GM23248 (cell line): ENCODE results near the gene FHOD3. TPM values are rescaled to one million over a fixed set of nuclear protein-coding genes. Genes with fewer than 3 reads are reported as not detected.

Experiments
- DNase-seq: peaks from one replicate; pipeline ENCODE4 v3.0.0-alpha.2; 2015
- H2AFZ ChIP-seq: fragments of 200-600 bp; sonication (generic); 2 replicates; pipeline ENCODE4 v1.6.1; 2016; ENCODE audit warnings: antibody characterized with exemption
- H3F3A ChIP-seq: fragments of 200-600 bp; sonication (generic); 2 replicates; pipeline ENCODE4 v1.6.1; 2016; ENCODE audit warnings: mild to moderate bottlenecking, antibody characterized with exemption, mixed run types; ENCODE audit not compliant: insufficient read depth
- H3K27ac ChIP-seq: fragments of 200-600 bp; sonication (generic); 2 replicates; pipeline ENCODE4 v1.5.1; 2016; ENCODE audit warnings: mild to moderate bottlenecking
- H3K27me3 ChIP-seq: fragments of 200-600 bp; sonication (generic); replicated peaks from 2 replicates; pipeline ENCODE4 v1.6.1; 2016; ENCODE audit warnings: mild to moderate bottlenecking; ENCODE audit not compliant: insufficient read depth
- H3K36me3 ChIP-seq: fragments of 200-600 bp; sonication (generic); 2 replicates; pipeline ENCODE4 v1.6.1; 2016; ENCODE audit warnings: low read depth, mild to moderate bottlenecking
- H3K4me1 ChIP-seq: fragments of 200-600 bp; sonication (generic); 2 replicates; pipeline ENCODE4 v1.6.1; 2016; ENCODE audit warnings: mild to moderate bottlenecking; ENCODE audit not compliant: insufficient read depth
- H3K4me2 ChIP-seq: fragments of 200-600 bp; sonication (generic); one replicate; pipeline ENCODE4 v1.6.1; 2016; ENCODE audit warnings: mild to moderate bottlenecking; ENCODE audit not compliant: unreplicated experiment
- H3K4me3 ChIP-seq: fragments of 200-600 bp; sonication (generic); 2 replicates; pipeline ENCODE4 v1.5.1; 2016; ENCODE audit warnings: mild to moderate bottlenecking
- H3K79me2 ChIP-seq: fragments of 200-600 bp; sonication (generic); 2 replicates; pipeline ENCODE4 v1.6.1; 2016; ENCODE audit warnings: mild to moderate bottlenecking; ENCODE audit not compliant: insufficient read depth
- H3K9ac ChIP-seq: fragments of 200-600 bp; sonication (generic); 2 replicates; pipeline ENCODE4 v1.6.1; 2016; ENCODE audit warnings: mild to moderate bottlenecking
- H3K9me2 ChIP-seq: fragments of 200-600 bp; sonication (generic); 2 replicates; pipeline ENCODE4 v1.6.1; 2016; ENCODE audit warnings: mixed run types, mild to moderate bottlenecking, moderate library complexity; ENCODE audit not compliant: insufficient read depth
- H3K9me3 ChIP-seq: fragments of 200-600 bp; sonication (generic); one replicate; pipeline ENCODE4 v1.6.1; 2017; ENCODE audit warnings: low read depth
- H4K20me1 ChIP-seq: fragments of 200-600 bp; sonication (generic); 2 replicates; pipeline ENCODE4 v1.6.0; 2016; ENCODE audit not compliant: insufficient read depth
- EZH2 ChIP-seq: fragments of 200-600 bp; sonication (generic); IDR thresholded peaks from 2 replicates; pipeline ENCODE4 v1.6.1; 2018; ENCODE audit warnings: antibody characterized with exemption, mild to moderate bottlenecking; ENCODE audit not compliant: insufficient read depth, poor library complexity, severe bottlenecking
- EZH2phosphoT487 ChIP-seq: fragments of 200-600 bp; sonication (generic); IDR thresholded peaks from 2 replicates; pipeline ENCODE4 v1.6.1; 2018; ENCODE audit warnings: antibody characterized with exemption, moderate library complexity, mild to moderate bottlenecking, low read depth; ENCODE audit not compliant: insufficient read depth
- WGBS, 2 experiments: methylation state at CpG; one replicate each; pipeline ENCODE4 v1.1.6; 2015 to 2017; ENCODE audit warnings: low lambda C conversion rate in 2 of 2, low coverage in 1 of 2; ENCODE audit errors: missing lambda C conversion rate in 2 of 2; 5-methylcytosine and 5-hydroxymethylcytosine counted together
- in situ Hi-C: fragments of 300-500 bp; cut with MboI; formaldehyde crosslinking; loops from 2 replicates; pipeline ENCODE4 v1.15.0; 2020
- polyA plus RNA-seq: library from polyadenylated mRNA; unstranded; fragments of >200 nt; fragmentation: Nextera tagmentation; extraction: Ambion mirVana; gene quantifications from 2 replicates; pipeline ENCODE4 v1.2.1, GENCODE V29; 2016
- total RNA-seq: library from RNA; depleted of rRNA; stranded (reverse); fragments of >200 nt; shearing (Covaris generic); gene quantifications from 2 replicates; pipeline ENCODE4 v1.2.3, GENCODE V29; 2014

FHOD3 gene
- total and polyA plus RNA-seq, 2 experiments from 2014 or later = 1.6 to 10.1 TPM

DNA sequence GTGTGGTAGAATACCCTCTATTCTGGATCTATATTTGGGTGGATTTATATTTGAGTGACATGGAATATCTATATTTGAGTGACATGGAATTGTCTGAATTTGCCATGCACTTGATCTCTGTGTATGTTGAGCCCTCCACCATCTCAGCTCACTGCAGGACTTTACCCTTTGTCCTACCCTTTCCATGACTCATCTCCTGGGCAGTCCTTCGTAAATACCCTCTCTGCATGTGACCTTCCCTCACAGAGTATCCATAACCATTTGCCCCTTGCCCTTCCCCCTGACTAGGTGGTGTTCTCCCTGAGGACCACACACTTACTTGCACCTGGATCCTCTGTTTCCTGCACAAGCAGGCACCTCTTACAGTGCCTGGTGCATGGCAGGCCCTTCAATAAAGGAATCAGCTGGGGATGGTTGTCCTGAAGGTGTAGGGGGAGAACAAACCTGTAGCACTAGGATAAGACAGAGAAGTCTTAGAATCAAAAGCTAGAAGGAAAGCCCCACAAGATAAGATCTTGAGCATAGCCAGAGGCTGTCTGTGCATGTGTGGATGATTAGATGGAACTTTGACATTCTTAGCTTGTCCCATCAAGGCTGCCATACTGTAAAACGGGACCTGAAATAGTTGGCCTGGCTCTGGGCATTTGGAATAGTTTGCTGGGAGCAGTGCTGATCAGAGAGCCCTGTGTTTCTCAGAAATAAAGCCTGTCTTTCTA lies 230.4 kb downstream of the FHOD3 start:
- Histone ChIP-seq H3K9me2 (no peaks in the 10 kb centered on the region), H2AFZ (no peak overlapping the region), H3K79me2 (no peaks in the 10 kb centered on the region), H3K27ac (no peak overlapping the region), H3F3A (peaks cover 3% of the 10 kb centered on the region; the same call in 1 of the 2 replicates), H3K4me1 (peaks cover 4% of the 10 kb centered on the region; the same call in 1 of the 2 replicates), H3K4me3 (no peak overlapping the region), H4K20me1 (no peaks in the 10 kb centered on the region), H3K9ac (no peak overlapping the region), H3K36me3 (no peaks in the 10 kb centered on the region), H3K4me2 (no peak overlapping the region), H3K27me3 (no peaks in the 10 kb centered on the region), H3K9me3 (no peaks in the 10 kb centered on the region)
- TF ChIP-seq EZH2phosphoT487 = no peak
- no peak for TF ChIP-seq EZH2
- 93 to 100% methylated on average over 2 of the region's 2 CpGs for WGBS, 2 experiments
- in situ Hi-C loops = no loop called here
- no peak for DNase-seq

DNA sequence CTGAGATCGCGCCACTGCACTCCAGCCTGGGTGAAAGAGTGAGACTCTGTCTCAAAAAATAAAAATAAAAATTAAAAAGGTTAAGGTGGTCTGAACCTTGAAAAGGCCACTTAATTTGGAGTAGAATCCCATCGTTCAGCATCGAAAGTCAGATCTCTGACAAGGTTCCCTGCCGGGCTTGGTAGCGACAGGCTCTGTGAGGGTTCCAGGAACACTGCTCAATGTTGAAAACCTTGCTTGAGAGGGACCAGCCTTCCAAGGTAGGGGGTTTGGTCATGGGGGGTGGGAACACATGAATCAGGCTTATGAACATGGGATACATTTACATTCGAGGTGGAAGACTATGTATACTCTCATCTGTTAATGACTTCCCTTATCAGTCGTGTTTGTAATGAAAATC lies 232.2 kb downstream of the FHOD3 start:
- no peak overlapping the region for H3K9ac ChIP-seq
- no peaks in the 10 kb centered on the region for H4K20me1 ChIP-seq
- H3K4me1 ChIP-seq = peaks cover 4% of the 10 kb centered on the region; the same call in 1 of the 2 replicates
- in situ Hi-C loops = no loop called here
- no peaks in the 10 kb centered on the region for H3K9me3 ChIP-seq
- peaks cover 3% of the 10 kb centered on the region; the same call in 1 of the 2 replicates for H3F3A ChIP-seq
- 96 to 100% methylated on average over 8 of the region's 8 CpGs for WGBS, 2 experiments
- no peaks in the 10 kb centered on the region for H3K36me3 ChIP-seq
- no peak overlapping the region for H3K4me2 ChIP-seq
- H2AFZ ChIP-seq = no peak overlapping the region
- no peaks in the 10 kb centered on the region for H3K79me2 ChIP-seq
- no peak overlapping the region for H3K4me3 ChIP-seq
- H3K27me3 ChIP-seq = no peaks in the 10 kb centered on the region
- DNase-seq = no peak
- no peak overlapping the region for H3K27ac ChIP-seq
- TF ChIP-seq EZH2phosphoT487 (no peak), EZH2 (no peak)
- no peaks in the 10 kb centered on the region for H3K9me2 ChIP-seq

DNA sequence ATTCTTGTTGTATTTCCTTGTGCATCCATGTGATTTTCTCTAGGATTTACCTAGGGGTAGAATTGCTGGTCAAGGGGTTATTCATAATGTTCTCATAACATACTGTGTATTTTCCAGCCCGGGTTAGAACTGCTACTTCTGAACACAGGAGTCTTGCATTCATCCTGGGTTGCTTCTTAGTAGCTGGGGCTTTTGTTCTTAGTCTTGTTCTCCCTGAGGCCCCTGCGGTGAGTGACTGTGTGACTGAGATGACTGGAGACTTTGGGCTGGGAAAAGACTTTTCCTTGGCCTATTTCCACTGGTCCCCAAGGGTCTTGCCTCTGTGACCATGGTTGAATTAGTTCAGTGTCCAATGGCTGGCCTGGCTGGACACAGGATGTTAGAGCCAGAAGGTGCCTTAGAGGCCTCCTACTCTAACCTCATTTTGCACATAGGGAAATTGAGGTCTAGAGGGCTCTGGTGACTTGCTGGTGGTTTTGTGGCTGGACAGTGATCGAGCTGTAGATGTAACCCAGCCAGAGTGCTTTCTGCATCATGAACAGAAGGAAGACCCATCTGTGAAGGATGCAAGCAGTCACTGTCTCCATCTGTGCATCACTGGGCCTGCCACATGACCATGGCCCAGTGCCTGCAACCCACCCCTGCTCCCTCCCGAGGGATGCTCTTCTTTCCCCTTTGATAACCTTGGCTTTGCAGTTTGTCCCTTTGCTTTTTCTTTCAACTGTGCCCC lies 233.3 kb downstream of the FHOD3 start:
- Histone ChIP-seq H3K27ac (no peak overlapping the region), H3K9me2 (no peaks in the 10 kb centered on the region), H3K9me3 (no peaks in the 10 kb centered on the region), H3F3A (peaks cover 3% of the 10 kb centered on the region; the same call in 1 of the 2 replicates), H3K4me3 (no peak overlapping the region), H3K9ac (no peak overlapping the region), H3K79me2 (no peaks in the 10 kb centered on the region), H3K36me3 (no peaks in the 10 kb centered on the region), H2AFZ (no peak overlapping the region), H4K20me1 (no peaks in the 10 kb centered on the region), H3K4me1 (peaks cover 4% of the 10 kb centered on the region; the same call in 1 of the 2 replicates), H3K4me2 (no peak overlapping the region), H3K27me3 (no peaks in the 10 kb centered on the region)
- TF ChIP-seq EZH2phosphoT487 (no peak), EZH2 (no peak)
- DNase-seq = no peak
- in situ Hi-C loops = no loop called here
- 85 to 87% methylated on average over 4 of the region's 4 CpGs for WGBS, 2 experiments

DNA sequence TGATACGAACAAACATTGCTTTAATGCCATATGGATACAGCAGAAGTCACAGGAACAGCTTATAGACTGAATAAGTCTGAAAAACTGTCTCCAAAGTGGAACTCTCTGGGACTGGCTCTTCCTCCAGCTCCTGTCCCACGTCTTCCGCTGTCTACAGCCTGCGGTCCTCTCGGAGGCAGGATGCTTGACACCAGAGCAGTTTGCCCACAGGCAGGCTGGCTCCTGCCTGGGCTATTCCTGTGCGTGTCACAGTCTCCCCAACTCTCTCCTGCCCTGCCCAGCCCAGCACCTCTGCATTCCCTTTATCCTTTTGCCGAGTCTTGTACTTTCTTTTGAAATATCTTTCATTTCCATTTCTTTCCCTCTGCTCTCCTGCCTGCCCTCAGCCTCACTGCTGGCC lies 234.1 kb downstream of the FHOD3 start:
- H3K27ac ChIP-seq = no peak overlapping the region
- in situ Hi-C loops = no loop called here
- peaks cover 3% of the 10 kb centered on the region; the same call in 1 of the 2 replicates for H3F3A ChIP-seq
- H3K4me2 ChIP-seq = no peak overlapping the region
- no peaks in the 10 kb centered on the region for H3K79me2 ChIP-seq
- no peak for DNase-seq
- H3K4me1 ChIP-seq = peaks cover 4% of the 10 kb centered on the region; the same call in 1 of the 2 replicates
- H3K27me3 ChIP-seq = no peaks in the 10 kb centered on the region
- WGBS, 2 experiments = 96 to 98% methylated on average over 7 of the region's 7 CpGs
- no peaks in the 10 kb centered on the region for H3K9me2 ChIP-seq
- H4K20me1 ChIP-seq = no peaks in the 10 kb centered on the region
- TF ChIP-seq EZH2phosphoT487 (no peak), EZH2 (no peak)
- no peak overlapping the region for H3K4me3 ChIP-seq
- H3K9me3 ChIP-seq = no peaks in the 10 kb centered on the region
- no peak overlapping the region for H3K9ac ChIP-seq
- no peak overlapping the region for H2AFZ ChIP-seq
- no peaks in the 10 kb centered on the region for H3K36me3 ChIP-seq
